DMS114 treated with DMSO at 0.1 percent for 48 hours (cell line): ENCODE data around the gene PLCXD1.
"Not testable (repeated sequence)": the region's sequence is repeated elsewhere in the genome, so short reads cannot be mapped to it uniquely, and the experiment has no call there.

Experiments used
- DNase-seq: peaks from one replicate; lab custom pipeline; 2025; ENCODE audit not compliant: unreplicated experiment; lab: John Stamatoyannopoulos, UW

The PLCXD1 gene

GRCh38 chrX:349702-350101 is 68.5 kb downstream of the PLCXD1 start:
- DNase-seq = no peak

GRCh38 chrX:350148-350533 is 69.0 kb downstream of the PLCXD1 start:
- DNase-seq = no peak

- no peak for DNase-seq
Observed at GRCh38 chrX:350534-351323, 69.5 kb downstream of the PLCXD1 start.

- not testable (repeated sequence) for DNase-seq
Observed at GRCh38 chrX:351324-351641, 70.1 kb downstream of the PLCXD1 start.

- no peak for DNase-seq
Observed at GRCh38 chrX:351736-352135, 70.6 kb downstream of the PLCXD1 start.

GRCh38 chrX:352181-352580 is 71.0 kb downstream of the PLCXD1 start:
- no peak for DNase-seq

GRCh38 chrX:352582-353314 is 71.6 kb downstream of the PLCXD1 start:
- no peak for DNase-seq
